Measurements from ENCODE around the gene ZSCAN5B. TPM values are rescaled to one million over a fixed set of nuclear protein-coding genes. Genes with fewer than 3 reads are reported as not detected.

The ZSCAN5B gene
- total RNA-seq, 1 experiment from 2014 or later, result not detected

- H3K27me3 Mint-ChIP-seq (ENCODE audit: low read depth), result peaks cover 17% of the 10 kb centered on the region
- DNase-seq, result no peak
- no peak overlapping the region for H3K4me3 Mint-ChIP-seq
- no peak overlapping the region for H3K23ac ChIP-seq (ENCODE audit: insufficient read length, low read depth, low read length)
- H4K5ac ChIP-seq (ENCODE audit: insufficient read length, low read depth, low read length), result no peak overlapping the region
- H2AFZ ChIP-seq (ENCODE audit: low read length), result no peak overlapping the region
- H3K36me3 Mint-ChIP-seq (ENCODE audit: insufficient read depth in 1 of 3, low read depth in 3 of 3), result no peaks in the 10 kb centered on the region; a peak in 1 of 7 replicates
- no peaks in the 10 kb centered on the region for H3K23me2 ChIP-seq (ENCODE audit: insufficient read length, low read depth, low read length, poor library complexity, severe bottlenecking)
- H3K14ac ChIP-seq (ENCODE audit: insufficient read depth, low read length), result no peak overlapping the region
- no peak overlapping the region for H2BK120ac ChIP-seq (ENCODE audit: low read depth, low read length, poor library complexity, severe bottlenecking)
- H2BK15ac ChIP-seq (ENCODE audit: low read depth, low read length), result no peak overlapping the region
- H4K8ac ChIP-seq (replicated peaks; ENCODE audit: insufficient read length, low read depth, low read length), result no peak overlapping the region
- H3K79me1 ChIP-seq (ENCODE audit: insufficient read depth, low read depth, low read length, poor library complexity, severe bottlenecking), result no peaks in the 10 kb centered on the region
- no peak overlapping the region for H4K91ac ChIP-seq (ENCODE audit: insufficient read length, low read depth, low read length)
- H3K4ac ChIP-seq (ENCODE audit: low read depth, low read length), result no peak overlapping the region
- H3K18ac ChIP-seq (ENCODE audit: insufficient read length, low read depth, low read length), result no peak overlapping the region
- no peak overlapping the region for H3K9ac ChIP-seq (ENCODE audit: extremely low read depth, insufficient read length, low read length)
- H4K20me1 ChIP-seq (ENCODE audit: control insufficient read depth, insufficient read depth, insufficient read length), result peaks cover 4% of the 10 kb centered on the region
- H3K56ac ChIP-seq (ENCODE audit: insufficient read length, low read depth, low read length), result no peak overlapping the region
- no peaks in the 10 kb centered on the region for H3K9me3 ChIP-seq (ENCODE audit: control insufficient read depth, low read depth, low read length)
- H3K27ac ChIP-seq (ENCODE audit: insufficient read length, low read depth, low read length), result no peak overlapping the region
- no peak overlapping the region for H3K27ac Mint-ChIP-seq
- H2BK20ac ChIP-seq (ENCODE audit: low read depth, low read length, poor library complexity, severe bottlenecking), result no peak overlapping the region
- no peak for TF ChIP-seq CTCF (conservative IDR thresholded peaks at IDR 0.05)
- no peak overlapping the region for H2BK12ac ChIP-seq (ENCODE audit: insufficient read length, low read depth, low read length)
- no peak overlapping the region for H2BK5ac ChIP-seq (ENCODE audit: insufficient read length, low read length)
- no peak overlapping the region for H2AK5ac ChIP-seq (ENCODE audit: insufficient read length, low read length)
- no peak overlapping the region for H3T11ph ChIP-seq (ENCODE audit: low read length)
- peaks cover 0 to 58% of the 10 kb centered on the region in 2 experiments; a peak in 3 of 5 replicates for H3K9me3 Mint-ChIP-seq
- H3K4me1 Mint-ChIP-seq, result no peaks in the 10 kb centered on the region
- H3K4me1 ChIP-seq (ENCODE audit: insufficient read depth, low read length), result no peaks in the 10 kb centered on the region
- no CpG with 5 or more reads among the region's 7 CpGs for WGBS (ENCODE audit: extremely low coverage, insufficient read length, low lambda C conversion rate)
- no peaks in the 10 kb centered on the region for H3K27me3 ChIP-seq (ENCODE audit: insufficient read depth, low read length)
- no peaks in the 10 kb centered on the region for H3K79me2 ChIP-seq (ENCODE audit: insufficient read depth, low read length)
- H3K4me2 ChIP-seq (ENCODE audit: insufficient read depth, insufficient read length, low read length), result no peak overlapping the region
Observed at GRCh38 chr19:56245121-56245740, 47.6 kb upstream of the ZSCAN5B start.

Measured in H9 (cell line).